PC-3 (cell line): ENCODE data around the gene NRDE2. TPM values are rescaled to one million over a fixed set of nuclear protein-coding genes. Genes with fewer than 3 reads are reported as not detected.

ENCODE experiments used
- ATAC-seq: fragments of 200-7000 bp; cut with Tn5 transposase; 2 replicates; pipeline ENCODE4 v1.9.1; 2020; ENCODE audit warnings: mild to moderate bottlenecking, moderate library complexity
- BruUV-seq: library from RNA; stranded (reverse); fragments of 400-500 nt; replicated peaks from 2 replicates; lab custom pipeline; 2021; lab: Mats Ljungman, UMichigan
- CTCF ChIA-PET: fragments of 300-600 bp; sonication (Branson Sonifier 250); formaldehyde crosslinking; loops from one replicate; lab custom pipeline; 2022; ENCODE audit warnings: antibody characterized with exemption; lab: Charles Lee
- POLR2A ChIA-PET: fragments of 300-600 bp; sonication (Branson Sonifier 250); formaldehyde crosslinking; loops from one replicate; lab custom pipeline; 2022; ENCODE audit warnings: antibody characterized with exemption; ENCODE audit not compliant: unreplicated experiment; lab: Charles Lee
- DNase-seq: peaks from one replicate; pipeline ENCODE4 v3.0.0-alpha.2; 2015
- H2AFZ ChIP-seq: fragments of 300-600 bp; sonication (generic); 2 replicates; pipeline ENCODE4 v1.6.0; 2016; ENCODE audit warnings: antibody characterized with exemption, low read length
- H3F3A ChIP-seq: fragments of 300-600 bp; sonication (generic); one replicate; pipeline ENCODE4 v1.6.0; 2017; ENCODE audit warnings: antibody characterized with exemption, low read length, control low read depth, mild to moderate bottlenecking; ENCODE audit not compliant: unreplicated experiment
- H3K27ac ChIP-seq: fragments of 300-600 bp; sonication (generic); 2 replicates; pipeline ENCODE4 v1.5.1; 2016; ENCODE audit warnings: mild to moderate bottlenecking, low read length
- H3K27me3 ChIP-seq: fragments of 300-600 bp; sonication (generic); 2 replicates; pipeline ENCODE4 v1.6.1; 2016; ENCODE audit warnings: low read length, mixed read lengths
- H3K36me3 ChIP-seq: fragments of 300-600 bp; sonication (generic); 2 replicates; pipeline ENCODE4 v1.6.1; 2016; ENCODE audit warnings: low read depth, mixed run types, low read length, mixed read lengths
- H3K4me1 ChIP-seq: fragments of 300-600 bp; sonication (generic); 2 replicates; pipeline ENCODE4 v1.5.1; 2016; ENCODE audit warnings: low read length; ENCODE audit not compliant: insufficient read depth
- H3K4me2 ChIP-seq: fragments of 300-600 bp; sonication (generic); 2 replicates; pipeline ENCODE4 v1.6.0; 2016; ENCODE audit warnings: low read length
- H3K4me3 ChIP-seq: fragments of 300-600 bp; sonication (generic); 2 replicates; pipeline ENCODE4 v1.5.1; 2016; ENCODE audit warnings: mild to moderate bottlenecking, low read length, mixed read lengths
- H3K79me2 ChIP-seq: fragments of 300-600 bp; sonication (generic); 2 replicates; pipeline ENCODE4 v1.6.1; 2017; ENCODE audit warnings: low read length, mixed read lengths
- H3K9ac ChIP-seq: fragments of 300-600 bp; sonication (generic); 2 replicates; pipeline ENCODE4 v1.6.0; 2016; ENCODE audit warnings: mild to moderate bottlenecking, low read length
- H3K9me2 ChIP-seq: fragments of 300-600 bp; sonication (generic); replicated peaks from 2 replicates; pipeline ENCODE4 v1.6.1; 2016; ENCODE audit warnings: mixed run types, low read length, mixed read lengths
- H3K9me3 ChIP-seq: fragments of 300-600 bp; sonication (generic); 2 replicates; pipeline ENCODE4 v1.6.1; 2016; ENCODE audit warnings: low read length, mixed read lengths
- H4K20me1 ChIP-seq: fragments of 300-600 bp; sonication (generic); 2 replicates; pipeline ENCODE4 v1.6.1; 2016; ENCODE audit warnings: low read length, mixed read lengths
- EZH2 ChIP-seq: fragments of 300-600 bp; sonication (generic); IDR thresholded peaks from one replicate; pipeline ENCODE4 v1.6.1; 2017; ENCODE audit warnings: antibody characterized with exemption, mild to moderate bottlenecking, low read length; ENCODE audit not compliant: unreplicated experiment
- EZH2phosphoT487 ChIP-seq: fragments of 300-600 bp; sonication (generic); IDR thresholded peaks from 2 replicates; pipeline ENCODE4 v1.6.1; 2018; ENCODE audit warnings: mild to moderate bottlenecking, antibody characterized with exemption, low read length, borderline replicate concordance
- intact Hi-C: fragments of 100-400 bp; cut with micrococcal nuclease; formaldehyde crosslinking; loops from 2 replicates; pipeline ENCODE4 v1.9.0; 2023
- total RNA-seq: library from RNA; depleted of rRNA; stranded (reverse); fragments of >200 nt; gene quantifications from 2 replicates; pipeline ENCODE4 v1.2.3, GENCODE V29; 2014
- TF ChIP-seq, protein P1 (sequence below): fragments of 300-600 bp; sonication (generic); conservative IDR thresholded peaks from 2 replicates; pipeline ENCODE4 v1.5.1; 2017; ENCODE audit warnings: antibody characterized with exemption, low read depth, mild to moderate bottlenecking, low read length

NRDE2 gene
- total RNA-seq, 1 experiment from 2014 or later = 18.3 TPM

DNA sequence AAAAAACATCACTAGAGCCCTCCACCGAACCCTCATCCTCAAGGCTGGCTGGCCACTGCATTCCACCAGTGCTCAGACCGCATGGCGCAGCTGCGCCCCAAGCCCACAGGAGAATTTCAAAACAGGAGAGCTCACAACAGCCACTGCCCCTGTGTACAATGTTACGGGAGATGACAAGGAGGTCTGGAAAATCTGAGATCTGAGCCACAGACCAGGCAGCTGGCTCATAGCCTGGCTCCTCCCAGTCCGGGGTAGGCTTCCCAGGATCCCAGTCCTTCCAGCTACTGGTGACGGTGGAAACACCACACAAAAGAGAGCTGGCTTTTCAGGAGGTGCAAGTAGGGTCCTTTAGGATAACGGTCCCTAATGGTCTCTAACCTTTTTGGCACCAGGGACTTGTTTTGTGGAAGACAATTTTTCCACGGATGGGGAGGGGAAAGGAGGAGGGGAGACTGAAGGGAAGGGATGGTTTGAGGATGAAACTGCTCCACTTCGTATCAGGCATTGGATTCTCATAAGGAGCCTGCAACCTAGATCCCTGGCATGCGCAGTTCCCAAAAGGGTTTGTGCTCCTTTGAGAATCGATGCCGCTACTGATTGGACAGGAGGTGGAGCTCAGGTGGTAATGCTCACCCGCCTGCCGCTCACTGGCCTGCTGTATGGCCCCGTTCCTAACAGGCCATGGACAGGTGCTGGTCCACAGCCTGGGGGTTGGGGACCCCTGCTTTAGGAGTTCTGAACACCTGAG is 23.0 kb upstream of the NRDE2 start:
- H3K27me3 ChIP-seq = peaks cover 19% of the 10 kb centered on the region
- DNase-seq = no peak

DNA sequence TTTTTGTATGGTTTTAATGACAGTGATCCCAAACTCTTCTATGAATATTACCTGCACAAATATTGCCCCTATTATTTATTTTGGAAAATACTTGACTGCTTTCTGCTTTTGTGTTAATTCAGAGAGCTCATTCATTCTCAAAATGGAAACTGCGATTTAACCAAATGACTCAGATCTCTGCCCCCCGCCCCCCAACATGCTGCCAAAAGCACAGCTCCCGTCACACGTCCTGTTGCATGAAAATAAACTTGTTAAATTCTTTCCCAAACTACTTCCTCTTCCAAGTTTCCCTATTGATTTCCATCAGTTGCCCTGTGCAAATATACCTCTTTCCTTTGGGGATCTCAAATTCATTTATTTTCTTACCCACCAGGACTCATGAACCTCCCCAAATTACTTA is 18.0 kb upstream of the NRDE2 start:
- Histone ChIP-seq H3K9me2 (no peaks in the 10 kb centered on the region), H4K20me1 (no peaks in the 10 kb centered on the region), H3K27ac (no peak overlapping the region), H3K79me2 (no peaks in the 10 kb centered on the region), H3K4me1 (no peaks in the 10 kb centered on the region), H2AFZ (no peak overlapping the region), H3K9me3 (no peaks in the 10 kb centered on the region), H3K4me2 (no peak overlapping the region), H3F3A (no peaks in the 10 kb centered on the region), H3K4me3 (no peak overlapping the region), H3K27me3 (no peaks in the 10 kb centered on the region), H3K36me3 (no peaks in the 10 kb centered on the region), H3K9ac (no peak overlapping the region)
- DNase-seq (no peak), ATAC-seq (peak; percentile 33; the same call in 1 of the 2 replicates)
- BruUV-seq = no TSS peak
- ChIA-PET CTCF (no interaction called here), POLR2A (no interaction called here)
- TF ChIP-seq EZH2phosphoT487 (no peak), EZH2 (no peak)
- TF ChIP-seq, protein P1, sequence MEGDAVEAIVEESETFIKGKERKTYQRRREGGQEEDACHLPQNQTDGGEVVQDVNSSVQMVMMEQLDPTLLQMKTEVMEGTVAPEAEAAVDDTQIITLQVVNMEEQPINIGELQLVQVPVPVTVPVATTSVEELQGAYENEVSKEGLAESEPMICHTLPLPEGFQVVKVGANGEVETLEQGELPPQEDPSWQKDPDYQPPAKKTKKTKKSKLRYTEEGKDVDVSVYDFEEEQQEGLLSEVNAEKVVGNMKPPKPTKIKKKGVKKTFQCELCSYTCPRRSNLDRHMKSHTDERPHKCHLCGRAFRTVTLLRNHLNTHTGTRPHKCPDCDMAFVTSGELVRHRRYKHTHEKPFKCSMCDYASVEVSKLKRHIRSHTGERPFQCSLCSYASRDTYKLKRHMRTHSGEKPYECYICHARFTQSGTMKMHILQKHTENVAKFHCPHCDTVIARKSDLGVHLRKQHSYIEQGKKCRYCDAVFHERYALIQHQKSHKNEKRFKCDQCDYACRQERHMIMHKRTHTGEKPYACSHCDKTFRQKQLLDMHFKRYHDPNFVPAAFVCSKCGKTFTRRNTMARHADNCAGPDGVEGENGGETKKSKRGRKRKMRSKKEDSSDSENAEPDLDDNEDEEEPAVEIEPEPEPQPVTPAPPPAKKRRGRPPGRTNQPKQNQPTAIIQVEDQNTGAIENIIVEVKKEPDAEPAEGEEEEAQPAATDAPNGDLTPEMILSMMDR = no peak
- intact Hi-C loops = no loop called here

More for the DNA sequence above, 23.0 kb upstream of the NRDE2 start:
- Histone ChIP-seq H4K20me1 (no peaks in the 10 kb centered on the region), H2AFZ (no peak overlapping the region), H3K4me3 (no peak overlapping the region), H3F3A (no peaks in the 10 kb centered on the region), H3K9me2 (no peaks in the 10 kb centered on the region), H3K4me1 (no peaks in the 10 kb centered on the region), H3K4me2 (no peak overlapping the region), H3K79me2 (no peaks in the 10 kb centered on the region), H3K9me3 (no peaks in the 10 kb centered on the region), H3K36me3 (no peaks in the 10 kb centered on the region), H3K27ac (no peak overlapping the region), H3K9ac (no peak overlapping the region)
- TF ChIP-seq EZH2 (no peak), EZH2phosphoT487 (no peak)
- TF ChIP-seq, protein P1 = no peak
- intact Hi-C loops = no loop called here
- ChIA-PET CTCF (no interaction called here), POLR2A (interaction anchor here (0.6 kb wide), 1 partner anchor 274 kb away, joined by 3 read pairs; no protein-coding TSS in a partner anchor)
- BruUV-seq = no TSS peak
- ATAC-seq = no peak

DNA sequence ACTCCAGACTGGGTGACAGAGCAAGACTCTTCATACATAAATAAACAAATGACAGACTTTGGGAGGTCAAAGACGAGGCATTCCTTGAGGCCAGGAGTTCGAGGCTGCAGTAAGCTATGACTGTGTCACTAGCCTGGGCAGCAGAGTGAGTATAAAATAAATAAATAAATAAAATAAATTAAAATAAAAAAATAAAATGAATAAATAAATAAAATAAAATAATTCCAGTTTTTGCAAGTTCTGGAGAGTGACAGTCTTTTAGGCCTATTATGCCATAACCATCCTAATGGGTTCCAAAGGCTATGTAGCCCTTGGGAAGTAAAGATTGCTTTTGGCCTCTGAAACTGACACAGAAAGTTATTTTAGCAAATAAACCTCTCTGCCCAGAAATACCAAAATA is 16.5 kb upstream of the NRDE2 start:
- Histone ChIP-seq H2AFZ (no peak overlapping the region), H3K9me2 (no peaks in the 10 kb centered on the region), H3K27me3 (no peaks in the 10 kb centered on the region), H3K36me3 (no peaks in the 10 kb centered on the region), H3K4me1 (no peaks in the 10 kb centered on the region), H3K27ac (no peak overlapping the region), H3K79me2 (no peaks in the 10 kb centered on the region), H3K9me3 (no peaks in the 10 kb centered on the region), H3F3A (no peaks in the 10 kb centered on the region), H3K4me2 (no peak overlapping the region), H4K20me1 (no peaks in the 10 kb centered on the region), H3K4me3 (no peak overlapping the region), H3K9ac (no peak overlapping the region)
- no TSS peak for BruUV-seq
- ChIA-PET CTCF (no interaction called here), POLR2A (no interaction called here)
- no peak for DNase-seq
- intact Hi-C loops = no loop called here
- TF ChIP-seq EZH2 = no peak
- TF ChIP-seq, protein P1 = no peak
- TF ChIP-seq EZH2phosphoT487 = no peak
- ATAC-seq = no peak
